ENCODE data around the gene TEAD4.

TEAD4 gene

DNA sequence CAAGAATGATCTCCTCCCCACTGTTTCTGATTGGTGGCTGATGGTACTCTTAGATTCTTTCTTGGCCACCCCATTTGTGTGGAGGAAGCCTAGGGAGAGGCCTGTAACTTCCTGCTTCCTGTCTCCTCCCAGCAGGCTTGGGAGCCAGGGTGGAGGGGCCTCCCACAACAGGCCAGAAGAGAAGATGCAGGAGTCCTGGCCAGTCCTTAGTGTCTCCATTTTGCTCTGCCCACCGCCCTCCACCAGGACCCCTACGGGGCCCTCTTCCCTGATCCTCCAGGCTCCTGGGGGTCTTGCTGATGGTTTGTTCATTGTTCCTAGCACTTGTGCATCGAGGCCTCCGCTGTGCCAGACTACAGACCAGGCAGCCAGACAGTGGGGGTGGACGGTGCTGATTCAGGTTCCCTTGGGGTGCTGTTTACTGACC, 124.7 kb downstream of the TEAD4 start:
- Histone ChIP-seq H3K4me2 (ENCODE audit: low read depth, low read length, poor library complexity, severe bottlenecking) (no peak overlapping the region), H2AFZ (ENCODE audit: low read depth, low read length, severe bottlenecking) (no peak overlapping the region), H3K9me2 (replicated peaks; ENCODE audit: insufficient read depth, low read length) (no peaks in the 10 kb centered on the region), H3K9me3 (ENCODE audit: insufficient read depth, low read length) (no peaks in the 10 kb centered on the region), H3K27me3 (ENCODE audit: low read length) (no peaks in the 10 kb centered on the region), H3K9ac (ENCODE audit: low read length) (no peak overlapping the region), H3K79me2 (ENCODE audit: insufficient read depth, low read length) (no peaks in the 10 kb centered on the region), H3K27ac (ENCODE audit: low read depth, low read length) (no peak overlapping the region), H4K20me1 (ENCODE audit: low read depth, low read length) (no peaks in the 10 kb centered on the region), H3F3A (ENCODE audit: insufficient read depth) (no peaks in the 10 kb centered on the region), H3K36me3 (ENCODE audit: low read length) (no peaks in the 10 kb centered on the region), H3K4me3 (ENCODE audit: insufficient read depth, low read length, poor library complexity, severe bottlenecking) (no peak overlapping the region)
- no peak for TF ChIP-seq EZH2phosphoT487 (conservative IDR thresholded peaks at IDR 0.05; ENCODE audit: low read length)

DNA sequence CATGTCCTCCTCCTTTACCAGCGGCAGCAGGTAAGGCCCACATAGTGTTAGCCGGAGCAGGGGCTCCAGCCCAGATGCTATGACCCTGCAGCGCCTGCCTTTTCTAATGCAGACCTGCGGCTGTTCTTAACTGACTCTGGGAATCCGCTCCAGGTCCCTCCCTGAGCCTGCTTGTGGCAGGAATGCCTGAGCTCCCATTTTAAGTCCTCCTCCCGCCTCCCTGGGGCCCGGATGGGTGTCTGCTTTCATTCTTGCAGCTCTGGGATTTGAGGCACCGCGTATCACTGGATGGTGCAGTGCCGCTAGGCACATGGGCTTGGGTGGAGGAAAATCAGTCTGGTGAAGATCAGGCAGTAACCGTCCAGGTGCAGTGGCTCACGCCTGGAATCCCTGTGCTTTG, 125.5 kb downstream of the TEAD4 start:
- Histone ChIP-seq H3K27me3 (ENCODE audit: low read length) (no peaks in the 10 kb centered on the region), H2AFZ (ENCODE audit: low read depth, low read length, severe bottlenecking) (no peak overlapping the region), H3K4me2 (ENCODE audit: low read depth, low read length, poor library complexity, severe bottlenecking) (no peak overlapping the region), H3K9me3 (ENCODE audit: insufficient read depth, low read length) (no peaks in the 10 kb centered on the region), H3K79me2 (ENCODE audit: insufficient read depth, low read length) (no peaks in the 10 kb centered on the region), H3K9ac (ENCODE audit: low read length) (no peak overlapping the region), H3K27ac (ENCODE audit: low read depth, low read length) (no peak overlapping the region), H3K36me3 (ENCODE audit: low read length) (no peaks in the 10 kb centered on the region), H3F3A (ENCODE audit: insufficient read depth) (no peaks in the 10 kb centered on the region), H4K20me1 (ENCODE audit: low read depth, low read length) (no peaks in the 10 kb centered on the region), H3K4me3 (ENCODE audit: insufficient read depth, low read length, poor library complexity, severe bottlenecking) (no peak overlapping the region), H3K9me2 (replicated peaks; ENCODE audit: insufficient read depth, low read length) (no peaks in the 10 kb centered on the region)
- TF ChIP-seq CTCF (IDR thresholded peaks at IDR 0.05; ENCODE audit: insufficient read depth, low read length, poor library complexity, severe bottlenecking) (no peak), EZH2phosphoT487 (conservative IDR thresholded peaks at IDR 0.05; ENCODE audit: low read length) (no peak)

DNA sequence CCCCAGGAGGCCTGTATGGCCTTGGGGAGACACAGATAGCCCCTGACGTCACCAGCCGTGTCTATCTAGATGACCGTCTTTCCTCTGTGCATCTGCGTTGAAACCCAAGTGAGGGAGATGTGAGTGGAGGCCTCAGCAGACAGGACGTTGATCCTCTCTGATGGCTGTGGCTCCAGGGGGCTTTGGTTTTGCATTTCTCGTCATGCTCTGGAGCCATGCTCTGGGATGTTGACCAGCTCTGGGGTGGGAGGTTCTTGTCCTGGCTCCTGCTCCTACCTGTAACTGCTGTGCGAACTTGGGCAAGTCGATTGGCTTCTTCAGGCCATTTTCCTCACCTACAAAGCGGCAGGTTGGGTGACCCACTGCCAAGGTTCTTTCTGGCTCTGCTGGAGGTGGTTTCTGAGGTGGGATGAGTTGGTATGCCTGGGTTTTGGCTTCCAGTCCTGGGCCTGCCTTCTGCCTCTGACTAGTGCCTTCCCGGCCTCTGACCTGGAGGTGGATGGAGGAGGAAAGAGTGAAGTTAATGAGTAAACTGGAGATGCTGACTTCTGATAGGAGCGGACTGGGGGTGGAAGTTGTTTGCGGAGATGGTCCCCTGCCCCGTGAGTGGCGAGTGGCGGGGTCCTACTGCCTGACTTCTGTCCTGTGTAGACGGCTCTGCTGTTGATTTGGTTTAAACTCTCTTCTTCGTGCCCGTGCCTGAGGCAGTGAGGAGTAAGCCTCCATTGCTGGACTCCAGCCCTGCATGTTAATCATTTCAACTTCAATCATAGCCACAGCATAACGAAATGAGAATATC, 126.3 kb downstream of the TEAD4 start:
- H3K79me2 ChIP-seq (ENCODE audit: insufficient read depth, low read length): no peaks in the 10 kb centered on the region
- H3F3A ChIP-seq (ENCODE audit: insufficient read depth): no peaks in the 10 kb centered on the region
- H3K9ac ChIP-seq (ENCODE audit: low read length): no peak overlapping the region

More for the DNA sequence above, 126.3 kb downstream of the TEAD4 start:
- TF ChIP-seq EZH2phosphoT487 (conservative IDR thresholded peaks at IDR 0.05; ENCODE audit: low read length): no peak
- no peak for TF ChIP-seq CTCF (IDR thresholded peaks at IDR 0.05; ENCODE audit: insufficient read depth, low read length, poor library complexity, severe bottlenecking)
- Histone ChIP-seq H3K36me3 (ENCODE audit: low read length) (no peaks in the 10 kb centered on the region), H3K9me2 (replicated peaks; ENCODE audit: insufficient read depth, low read length) (no peaks in the 10 kb centered on the region), H3K4me3 (ENCODE audit: insufficient read depth, low read length, poor library complexity, severe bottlenecking) (no peak overlapping the region), H3K27ac (ENCODE audit: low read depth, low read length) (no peak overlapping the region), H3K9me3 (ENCODE audit: insufficient read depth, low read length) (no peaks in the 10 kb centered on the region), H3K4me2 (ENCODE audit: low read depth, low read length, poor library complexity, severe bottlenecking) (no peak overlapping the region), H4K20me1 (ENCODE audit: low read depth, low read length) (no peaks in the 10 kb centered on the region), H3K27me3 (ENCODE audit: low read length) (no peaks in the 10 kb centered on the region), H2AFZ (ENCODE audit: low read depth, low read length, severe bottlenecking) (no peak overlapping the region)
